Vagina (tissue), 2 donors: ENCODE data around the gene NCOA5.

Experiments
- POLR2A ChIP-seq, 2 donors: fragments of 450-650 bp; IDR thresholded peaks; one replicate each; pipeline ENCODE4 v1.6.1; 2017; ENCODE audit warnings: antibody characterized with exemption in 2 of 2, mild to moderate bottlenecking in 2 of 2, moderate library complexity in 2 of 2
- TF ChIP-seq, protein P1 (sequence below), 3 experiments: fragments of 450-650 bp in 2 of 3; fragments of 200-600 bp in 1 of 3; sonication (generic) in 1 of 3; IDR thresholded peaks; one replicate each; pipeline ENCODE4 v1.5.1; 2017 to 2019; ENCODE audit warnings: antibody characterized with exemption in 3 of 3, mild to moderate bottlenecking in 2 of 3, moderate library complexity in 2 of 3

DNA sequence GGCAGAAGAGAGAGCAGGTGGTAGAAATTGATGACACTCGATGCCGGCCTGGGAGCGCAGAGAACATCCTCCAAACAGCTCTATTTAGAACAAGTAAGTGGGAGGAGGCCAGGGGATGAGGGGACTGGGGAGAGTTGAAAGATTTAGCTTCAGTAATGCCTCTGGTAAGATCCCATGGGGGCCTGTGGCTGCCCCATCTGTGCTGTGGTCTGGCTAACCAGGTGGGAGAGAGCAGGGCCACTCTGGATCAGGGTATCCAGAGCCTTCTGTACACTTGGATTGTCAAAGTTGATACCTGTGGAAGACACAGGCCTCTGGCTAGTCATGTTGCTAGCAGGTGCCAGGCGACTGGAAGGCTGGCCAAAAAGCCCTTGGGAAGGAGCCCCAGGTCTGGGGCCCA lies 27.6 kb downstream of the NCOA5 start:
- TF ChIP-seq POLR2A (IDR thresholded peaks at IDR 0.05), result no peak
- TF ChIP-seq, protein P1, sequence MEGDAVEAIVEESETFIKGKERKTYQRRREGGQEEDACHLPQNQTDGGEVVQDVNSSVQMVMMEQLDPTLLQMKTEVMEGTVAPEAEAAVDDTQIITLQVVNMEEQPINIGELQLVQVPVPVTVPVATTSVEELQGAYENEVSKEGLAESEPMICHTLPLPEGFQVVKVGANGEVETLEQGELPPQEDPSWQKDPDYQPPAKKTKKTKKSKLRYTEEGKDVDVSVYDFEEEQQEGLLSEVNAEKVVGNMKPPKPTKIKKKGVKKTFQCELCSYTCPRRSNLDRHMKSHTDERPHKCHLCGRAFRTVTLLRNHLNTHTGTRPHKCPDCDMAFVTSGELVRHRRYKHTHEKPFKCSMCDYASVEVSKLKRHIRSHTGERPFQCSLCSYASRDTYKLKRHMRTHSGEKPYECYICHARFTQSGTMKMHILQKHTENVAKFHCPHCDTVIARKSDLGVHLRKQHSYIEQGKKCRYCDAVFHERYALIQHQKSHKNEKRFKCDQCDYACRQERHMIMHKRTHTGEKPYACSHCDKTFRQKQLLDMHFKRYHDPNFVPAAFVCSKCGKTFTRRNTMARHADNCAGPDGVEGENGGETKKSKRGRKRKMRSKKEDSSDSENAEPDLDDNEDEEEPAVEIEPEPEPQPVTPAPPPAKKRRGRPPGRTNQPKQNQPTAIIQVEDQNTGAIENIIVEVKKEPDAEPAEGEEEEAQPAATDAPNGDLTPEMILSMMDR (IDR thresholded peaks at IDR 0.05), result no peak
